Stimulated activated effector memory CD8-positive, alpha-beta T cell treated with anti-CD3 and anti-CD28 coated beads, Interleukin-12 subunit alpha, Interleukin-12 subunit beta, amount 100 ng/mL, for 72 hours (primary cell): Measurements from ENCODE around the gene C1orf167.

Experiments
- ATAC-seq: fragments of 150-1000 bp; cut with Tn5 transposase; 2 replicates; pipeline ENCODE4 v1.10.0; 2021
- DNase-seq, 2 donors: peaks; one replicate each; pipeline ENCODE4 v3.0.0; 2021 to 2022; ENCODE audit warnings: low spot score in 2 of 2
- H3K27ac Mint-ChIP-seq: one replicate; pipeline ENCODE4 v1.8.0; 2022; ENCODE audit warnings: mild to moderate bottlenecking, mixed read lengths
- H3K36me3 Mint-ChIP-seq: one replicate; pipeline ENCODE4 v1.8.0; 2022; ENCODE audit warnings: mild to moderate bottlenecking, mixed read lengths
- H3K4me1 Mint-ChIP-seq: one replicate; pipeline ENCODE4 v1.8.0; 2022; ENCODE audit warnings: mixed read lengths
- H3K4me3 Mint-ChIP-seq: one replicate; pipeline ENCODE4 v1.8.0; 2022; ENCODE audit warnings: mild to moderate bottlenecking, mixed read lengths
- H3K9me3 Mint-ChIP-seq: one replicate; pipeline ENCODE4 v1.8.0; 2022; ENCODE audit warnings: mixed read lengths

Gene C1orf167

GRCh38 chr1:11729498-11730428 is 32.2 kb upstream of the C1orf167 start:
- no peak for DNase-seq
- Mint-ChIP-seq H3K4me1 (peaks cover 34% of the 10 kb centered on the region), H3K27ac (peak overlapping the region; percentile 90), H3K9me3 (no peaks in the 10 kb centered on the region), H3K4me3 (peak overlapping the region; percentile 68), H3K36me3 (no peaks in the 10 kb centered on the region)
- ATAC-seq = peak; percentile 23

- Mint-ChIP-seq H3K36me3 (no peaks in the 10 kb centered on the region), H3K9me3 (no peaks in the 10 kb centered on the region), H3K4me1 (peaks cover 38% of the 10 kb centered on the region), H3K27ac (peak overlapping the region; percentile 90), H3K4me3 (peak overlapping the region; percentile 68)
- DNase-seq (no peak), ATAC-seq (peak; percentile 87)
Observed at GRCh38 chr1:11730429-11730891, 31.5 kb upstream of the C1orf167 start.

- Mint-ChIP-seq H3K4me1 (peaks cover 47% of the 10 kb centered on the region), H3K4me3 (peak overlapping the region; percentile 68), H3K27ac (peak overlapping the region; percentile 79), H3K9me3 (no peaks in the 10 kb centered on the region), H3K36me3 (peaks cover 5% of the 10 kb centered on the region)
- ATAC-seq = no peak
- DNase-seq = no peak
Observed at GRCh38 chr1:11731691-11732283, 30.2 kb upstream of the C1orf167 start.

- ATAC-seq (no peak), DNase-seq (no peak)
- Mint-ChIP-seq H3K4me1 (peaks cover 63% of the 10 kb centered on the region), H3K4me3 (no peak overlapping the region), H3K9me3 (no peaks in the 10 kb centered on the region), H3K27ac (no peak overlapping the region), H3K36me3 (peaks cover 5% of the 10 kb centered on the region)
Observed at GRCh38 chr1:11733306-11733705, 28.7 kb upstream of the C1orf167 start.

GRCh38 chr1:11735531-11735853 is 26.5 kb upstream of the C1orf167 start:
- Mint-ChIP-seq H3K9me3 (no peaks in the 10 kb centered on the region), H3K36me3 (peaks cover 5% of the 10 kb centered on the region), H3K27ac (peak overlapping the region; percentile 94), H3K4me3 (peak overlapping the region; percentile 95), H3K4me1 (peaks cover 64% of the 10 kb centered on the region)
- DNase-seq = no peak
- peak; percentile 2 for ATAC-seq

- DNase-seq = peak; percentile 76 to 93
- H3K27ac Mint-ChIP-seq = peak within 1 kb of the TSS; percentile 94
- H3K4me1 Mint-ChIP-seq = peaks cover 66% of the 10 kb centered on the region
- H3K9me3 Mint-ChIP-seq = no peaks in the 10 kb centered on the region
- peaks cover 5% of the 10 kb centered on the region for H3K36me3 Mint-ChIP-seq
- ATAC-seq = peak; percentile 87
- H3K4me3 Mint-ChIP-seq = peak within 1 kb of the TSS; percentile 95
Observed at GRCh38 chr1:11735854-11736745, 25.9 kb upstream of the C1orf167 start, which contains the start of gene AGTRAP. Gene AGTRAP, plus strand, starts transcription at chr1:11736136. Its CDS starts 73 bp downstream, at chr1:11736209.

GRCh38 chr1:11736746-11737639 is 25.0 kb upstream of the C1orf167 start:
- Mint-ChIP-seq H3K9me3 (no peaks in the 10 kb centered on the region), H3K36me3 (peaks cover 5% of the 10 kb centered on the region), H3K27ac (peak overlapping the region; percentile 94), H3K4me3 (peak overlapping the region; percentile 95), H3K4me1 (peaks cover 67% of the 10 kb centered on the region)
- no peak for DNase-seq
- peak; percentile 58 for ATAC-seq

GRCh38 chr1:11738096-11738495 is 23.9 kb upstream of the C1orf167 start:
- Mint-ChIP-seq H3K4me3 (no peak overlapping the region), H3K27ac (no peak overlapping the region), H3K4me1 (peaks cover 75% of the 10 kb centered on the region), H3K36me3 (peaks cover 5% of the 10 kb centered on the region), H3K9me3 (no peaks in the 10 kb centered on the region)
- DNase-seq (no peak), ATAC-seq (no peak)

GRCh38 chr1:11738783-11739182 is 23.2 kb upstream of the C1orf167 start:
- Mint-ChIP-seq H3K4me3 (no peak overlapping the region), H3K4me1 (peaks cover 76% of the 10 kb centered on the region)

GRCh38 chr1:11740258-11741192 is 21.5 kb upstream of the C1orf167 start:
- H3K9me3 Mint-ChIP-seq = no peaks in the 10 kb centered on the region
- H3K4me3 Mint-ChIP-seq = peak overlapping the region; percentile 59
- DNase-seq (no peak), ATAC-seq (peak; percentile 68)
- H3K36me3 Mint-ChIP-seq = peaks cover 5% of the 10 kb centered on the region
- peaks cover 73% of the 10 kb centered on the region for H3K4me1 Mint-ChIP-seq
- peak overlapping the region; percentile 75 for H3K27ac Mint-ChIP-seq

More at GRCh38 chr1:11738783-11739182, 23.2 kb upstream of the C1orf167 start:
- ATAC-seq = no peak
- H3K9me3 Mint-ChIP-seq = no peaks in the 10 kb centered on the region
- H3K36me3 Mint-ChIP-seq = peaks cover 5% of the 10 kb centered on the region
- H3K27ac Mint-ChIP-seq = no peak overlapping the region
- no peak for DNase-seq

- Mint-ChIP-seq H3K4me3 (peak overlapping the region; percentile 59), H3K36me3 (no peaks in the 10 kb centered on the region), H3K27ac (peak overlapping the region; percentile 75), H3K4me1 (peaks cover 75% of the 10 kb centered on the region), H3K9me3 (no peaks in the 10 kb centered on the region)
- no peak for ATAC-seq
- no peak for DNase-seq
Observed at GRCh38 chr1:11741482-11741881, 20.5 kb upstream of the C1orf167 start.

- Mint-ChIP-seq H3K4me1 (peaks cover 76% of the 10 kb centered on the region), H3K27ac (peak overlapping the region; percentile 71), H3K9me3 (no peaks in the 10 kb centered on the region), H3K4me3 (peak overlapping the region; percentile 59), H3K36me3 (no peaks in the 10 kb centered on the region)
- ATAC-seq (no peak), DNase-seq (no peak)
Observed at GRCh38 chr1:11741919-11742558, 20.0 kb upstream of the C1orf167 start.

GRCh38 chr1:11744287-11744686 is 17.7 kb upstream of the C1orf167 start:
- no peak for ATAC-seq
- peaks cover 63% of the 10 kb centered on the region for H3K4me1 Mint-ChIP-seq
- no peaks in the 10 kb centered on the region for H3K9me3 Mint-ChIP-seq
- H3K27ac Mint-ChIP-seq = no peak overlapping the region
- no peak for DNase-seq
- no peaks in the 10 kb centered on the region for H3K36me3 Mint-ChIP-seq
- no peak overlapping the region for H3K4me3 Mint-ChIP-seq
